ENCODE results near the gene GYG1.

GRCh38 chr3:148981273-148981672 is 10.1 kb upstream of the GYG1 start:
- TF ChIP-seq, protein P1, sequence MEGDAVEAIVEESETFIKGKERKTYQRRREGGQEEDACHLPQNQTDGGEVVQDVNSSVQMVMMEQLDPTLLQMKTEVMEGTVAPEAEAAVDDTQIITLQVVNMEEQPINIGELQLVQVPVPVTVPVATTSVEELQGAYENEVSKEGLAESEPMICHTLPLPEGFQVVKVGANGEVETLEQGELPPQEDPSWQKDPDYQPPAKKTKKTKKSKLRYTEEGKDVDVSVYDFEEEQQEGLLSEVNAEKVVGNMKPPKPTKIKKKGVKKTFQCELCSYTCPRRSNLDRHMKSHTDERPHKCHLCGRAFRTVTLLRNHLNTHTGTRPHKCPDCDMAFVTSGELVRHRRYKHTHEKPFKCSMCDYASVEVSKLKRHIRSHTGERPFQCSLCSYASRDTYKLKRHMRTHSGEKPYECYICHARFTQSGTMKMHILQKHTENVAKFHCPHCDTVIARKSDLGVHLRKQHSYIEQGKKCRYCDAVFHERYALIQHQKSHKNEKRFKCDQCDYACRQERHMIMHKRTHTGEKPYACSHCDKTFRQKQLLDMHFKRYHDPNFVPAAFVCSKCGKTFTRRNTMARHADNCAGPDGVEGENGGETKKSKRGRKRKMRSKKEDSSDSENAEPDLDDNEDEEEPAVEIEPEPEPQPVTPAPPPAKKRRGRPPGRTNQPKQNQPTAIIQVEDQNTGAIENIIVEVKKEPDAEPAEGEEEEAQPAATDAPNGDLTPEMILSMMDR (IDR thresholded peaks at IDR 0.05): no peak
- no peak for TF ChIP-seq ZFX (IDR thresholded peaks at IDR 0.05; ENCODE audit: borderline replicate concordance)

All from 22Rv1 (cell line).